Body of pancreas (tissue), 4 donors: ENCODE results near the gene ACP2. TPM values are rescaled to one million over a fixed set of nuclear protein-coding genes. Genes with fewer than 3 reads are reported as not detected.

ENCODE experiments used
- ATAC-seq: fragments of 150-250 bp; one replicate; pipeline ENCODE4 v1.9.1; 2016
- DNase-seq, 4 donors: peaks; one replicate each; pipeline ENCODE4 v3.0.0-alpha.2; 2019
- H3K27ac ChIP-seq, 4 donors: fragments of 200-600 bp; sonication (generic); 1 replicate in 3 of 4; 2 replicates in 1 of 4; pipeline versions ENCODE4 v1.5.1 to v1.6.1; 2016 to 2019; ENCODE audit warnings: mild to moderate bottlenecking in 1 of 4, mixed read lengths in 1 of 4, moderate library complexity in 1 of 4
- H3K27me3 ChIP-seq, 2 donors: fragments of 200-600 bp; sonication (generic); one replicate each; pipeline ENCODE4 v1.6.0; 2016; ENCODE audit warnings: mild to moderate bottlenecking in 1 of 2
- H3K36me3 ChIP-seq, 2 donors: fragments of 200-600 bp; sonication (generic); replicated peaks in 1 of 2; 2 replicates each; pipeline ENCODE4 v1.5.1; 2016; ENCODE audit warnings: low read depth in 2 of 2; ENCODE audit not compliant: insufficient read depth in 1 of 2
- H3K4me1 ChIP-seq: fragments of 200-600 bp; sonication (generic); one replicate; pipeline ENCODE4 v1.6.0; 2016
- H3K4me3 ChIP-seq, 2 donors: fragments of 200-600 bp; sonication (generic); 1 replicate in 1 of 2; 2 replicates in 1 of 2; pipeline ENCODE4 v1.5.1; 2016 to 2019
- H3K9me3 ChIP-seq, 3 donors: fragments of 200-600 bp; sonication (generic); 1 replicate in 2 of 3; 2 replicates in 1 of 3; pipeline ENCODE4 v1.5.1; 2016
- POLR2A ChIP-seq, 3 donors: fragments of 450-650 bp; IDR thresholded peaks; one replicate each; pipeline ENCODE4 v1.6.1; 2016; ENCODE audit warnings: antibody characterized with exemption in 3 of 3, mild to moderate bottlenecking in 2 of 3
- WGBS, 2 donors: methylation state at CpG; one replicate each; pipeline ENCODE4 v1.1.5; 2017; 5-methylcytosine and 5-hydroxymethylcytosine counted together
- intact Hi-C: fragments of 100-400 bp; cut with DNase I; formaldehyde crosslinking; loops from one replicate; pipeline ENCODE4 v1.15.1; 2023
- total RNA-seq, 2 donors: library from RNA; depleted of rRNA; stranded (reverse); fragments of >200 nt; gene quantifications; one replicate each; pipeline ENCODE4 v1.1.0, GENCODE V29; 2016
- TF ChIP-seq, protein P1 (sequence below), 7 experiments: fragments of 450-650 bp in 4 of 7; fragments of 200-600 bp in 3 of 7; sonication (generic) in 3 of 7; IDR thresholded peaks; one replicate each; pipeline ENCODE4 v1.5.1; 2016 to 2019; ENCODE audit warnings: antibody characterized with exemption in 7 of 7

Gene ACP2
- total RNA-seq, 2 donors from 2014 or later, result 31.6 to 43.1 TPM

GRCh38 chr11:47264521-47264920, 15.9 kb upstream of the ACP2 start:
- ATAC-seq (no peak), DNase-seq (no peak)
- 76 to 81% methylated on average over 4 of the region's 4 CpGs for WGBS, 2 donors
- Histone ChIP-seq H3K9me3 (no peaks in the 10 kb centered on the region), H3K4me3 (no peak overlapping the region), H3K27ac (no peak overlapping the region), H3K27me3 (no peaks in the 10 kb centered on the region), H3K36me3 (no peaks in the 10 kb centered on the region), H3K4me1 (peaks cover 13% of the 10 kb centered on the region)
- intact Hi-C loops, result loop anchor here (5.0 kb wide), 1 partner anchor 92 kb away; no protein-coding TSS in a partner anchor
- TF ChIP-seq, protein P1, sequence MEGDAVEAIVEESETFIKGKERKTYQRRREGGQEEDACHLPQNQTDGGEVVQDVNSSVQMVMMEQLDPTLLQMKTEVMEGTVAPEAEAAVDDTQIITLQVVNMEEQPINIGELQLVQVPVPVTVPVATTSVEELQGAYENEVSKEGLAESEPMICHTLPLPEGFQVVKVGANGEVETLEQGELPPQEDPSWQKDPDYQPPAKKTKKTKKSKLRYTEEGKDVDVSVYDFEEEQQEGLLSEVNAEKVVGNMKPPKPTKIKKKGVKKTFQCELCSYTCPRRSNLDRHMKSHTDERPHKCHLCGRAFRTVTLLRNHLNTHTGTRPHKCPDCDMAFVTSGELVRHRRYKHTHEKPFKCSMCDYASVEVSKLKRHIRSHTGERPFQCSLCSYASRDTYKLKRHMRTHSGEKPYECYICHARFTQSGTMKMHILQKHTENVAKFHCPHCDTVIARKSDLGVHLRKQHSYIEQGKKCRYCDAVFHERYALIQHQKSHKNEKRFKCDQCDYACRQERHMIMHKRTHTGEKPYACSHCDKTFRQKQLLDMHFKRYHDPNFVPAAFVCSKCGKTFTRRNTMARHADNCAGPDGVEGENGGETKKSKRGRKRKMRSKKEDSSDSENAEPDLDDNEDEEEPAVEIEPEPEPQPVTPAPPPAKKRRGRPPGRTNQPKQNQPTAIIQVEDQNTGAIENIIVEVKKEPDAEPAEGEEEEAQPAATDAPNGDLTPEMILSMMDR (IDR thresholded peaks at IDR 0.05), result no peak
- TF ChIP-seq POLR2A (IDR thresholded peaks at IDR 0.05), result no peak

DNA sequence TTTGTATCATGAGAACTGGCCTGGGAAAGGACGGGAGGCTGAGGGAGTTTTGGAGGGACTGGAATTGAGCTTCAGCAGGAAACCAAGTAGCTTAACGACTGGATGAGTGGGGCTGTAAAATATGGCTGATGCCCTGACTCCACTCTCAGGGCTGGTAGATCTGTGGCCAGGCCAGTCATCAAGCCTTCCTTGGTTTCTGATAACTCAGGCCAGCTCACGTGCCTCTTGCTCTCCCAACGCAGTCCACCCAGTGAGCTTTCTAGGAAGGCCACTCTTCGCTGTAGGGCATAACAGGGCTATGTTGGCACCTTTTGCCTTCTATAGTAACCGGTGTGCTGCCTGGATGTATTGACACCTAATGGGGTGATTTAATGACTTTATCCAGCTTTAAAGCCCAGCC, 15.5 kb upstream of the ACP2 start:
- Histone ChIP-seq H3K9me3 (no peaks in the 10 kb centered on the region), H3K27ac (no peak overlapping the region), H3K36me3 (no peaks in the 10 kb centered on the region), H3K4me1 (peaks cover 10% of the 10 kb centered on the region), H3K4me3 (no peak overlapping the region), H3K27me3 (no peaks in the 10 kb centered on the region)
- WGBS, 2 donors, result 92 to 94% methylated on average over 6 of the region's 6 CpGs
- DNase-seq, result no peak
- intact Hi-C loops, result loop anchor here (5.0 kb wide), 1 partner anchor 92 kb away; no protein-coding TSS in a partner anchor
- TF ChIP-seq POLR2A (IDR thresholded peaks at IDR 0.05), result no peak
- TF ChIP-seq, protein P1 (IDR thresholded peaks at IDR 0.05), result no peak
- no peak for ATAC-seq

- H3K27me3 ChIP-seq, result no peaks in the 10 kb centered on the region
- DNase-seq (no peak), ATAC-seq (no peak)
- H3K36me3 ChIP-seq, result no peaks in the 10 kb centered on the region
- no peak overlapping the region for H3K4me3 ChIP-seq
- H3K9me3 ChIP-seq, result no peaks in the 10 kb centered on the region
- H3K4me1 ChIP-seq, result peaks cover 24% of the 10 kb centered on the region
- no peak for TF ChIP-seq POLR2A (IDR thresholded peaks at IDR 0.05)
- TF ChIP-seq, protein P1 (IDR thresholded peaks at IDR 0.05), result no peak
- intact Hi-C loops, result loop anchor here (5.0 kb wide), 1 partner anchor 89 kb away; no protein-coding TSS in a partner anchor
- 79 to 94% methylated on average over 17 to 22 of the region's 22 CpGs for WGBS, 2 donors
- no peak overlapping the region for H3K27ac ChIP-seq
These were observed 12.7 kb upstream of the ACP2 start for GRCh38 chr11:47261291-47261800.

- no peaks in the 10 kb centered on the region for H3K36me3 ChIP-seq
- no peaks in the 10 kb centered on the region for H3K9me3 ChIP-seq
- 91 to 94% methylated on average over 13 to 19 of the region's 19 CpGs for WGBS, 2 donors
- ATAC-seq (no peak), DNase-seq (no peak)
- no peak overlapping the region for H3K27ac ChIP-seq
- H3K4me1 ChIP-seq, result peaks cover 29% of the 10 kb centered on the region
- H3K27me3 ChIP-seq, result no peaks in the 10 kb centered on the region
- TF ChIP-seq POLR2A (IDR thresholded peaks at IDR 0.05), result no peak
- TF ChIP-seq, protein P1 (IDR thresholded peaks at IDR 0.05), result no peak
- intact Hi-C loops, result loop anchor here (5.0 kb wide), 1 partner anchor 88 kb away; no protein-coding TSS in a partner anchor
- no peak overlapping the region for H3K4me3 ChIP-seq
These were observed 11.8 kb upstream of the ACP2 start for GRCh38 chr11:47260366-47260765.
